GM19468 (cell line): ENCODE data around the gene FTL.
A peak's percentile ranks its signal among the peaks of the same experiment; 100 is the strongest.

Source experiments
- ATAC-seq: cut with Tn5 transposase; IDR thresholded peaks from one replicate; pipeline ENCODE4 v1.9.1; 2021; ENCODE audit warnings: mild to moderate bottlenecking, moderate library complexity, moderate number of reproducible peaks; ENCODE audit not compliant: unreplicated experiment; ENCODE audit errors: extremely low read depth

The FTL gene

DNA sequence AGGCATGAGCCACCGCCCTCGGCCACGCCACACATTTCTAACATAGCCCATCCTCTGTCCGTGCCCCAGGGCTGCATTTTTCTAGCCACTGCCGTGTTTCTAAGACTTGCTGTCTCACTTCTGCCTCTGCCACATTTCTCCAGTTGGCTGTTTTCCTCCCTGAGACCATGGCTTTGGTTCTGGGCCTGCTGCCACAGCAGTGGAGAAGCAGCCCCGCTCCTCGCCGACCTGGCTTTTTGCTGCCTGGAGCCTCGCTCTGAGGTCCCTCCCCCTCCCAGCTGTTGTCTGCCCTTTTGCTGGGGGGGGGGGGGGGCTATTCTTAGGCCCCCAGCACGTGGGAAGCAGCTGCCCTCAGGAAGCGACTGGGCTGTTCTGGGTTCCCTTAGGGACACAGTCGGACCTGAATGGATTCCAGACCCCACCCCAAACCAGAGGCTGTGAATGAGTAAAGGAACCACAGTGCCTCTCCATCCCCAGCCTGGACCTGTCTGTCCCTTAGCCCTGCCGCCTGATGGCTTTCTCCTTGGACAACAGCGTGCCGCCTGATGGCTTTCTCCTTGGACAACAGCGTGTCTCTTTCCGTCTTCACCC, 24.7 kb downstream of the FTL start:
- ATAC-seq = no peak

GRCh38 chr19:48990400-48990799, 25.3 kb downstream of the FTL start:
- no peak for ATAC-seq

- ATAC-seq = no peak
Observed at GRCh38 chr19:48991011-48991609, 26.0 kb downstream of the FTL start.

DNA sequence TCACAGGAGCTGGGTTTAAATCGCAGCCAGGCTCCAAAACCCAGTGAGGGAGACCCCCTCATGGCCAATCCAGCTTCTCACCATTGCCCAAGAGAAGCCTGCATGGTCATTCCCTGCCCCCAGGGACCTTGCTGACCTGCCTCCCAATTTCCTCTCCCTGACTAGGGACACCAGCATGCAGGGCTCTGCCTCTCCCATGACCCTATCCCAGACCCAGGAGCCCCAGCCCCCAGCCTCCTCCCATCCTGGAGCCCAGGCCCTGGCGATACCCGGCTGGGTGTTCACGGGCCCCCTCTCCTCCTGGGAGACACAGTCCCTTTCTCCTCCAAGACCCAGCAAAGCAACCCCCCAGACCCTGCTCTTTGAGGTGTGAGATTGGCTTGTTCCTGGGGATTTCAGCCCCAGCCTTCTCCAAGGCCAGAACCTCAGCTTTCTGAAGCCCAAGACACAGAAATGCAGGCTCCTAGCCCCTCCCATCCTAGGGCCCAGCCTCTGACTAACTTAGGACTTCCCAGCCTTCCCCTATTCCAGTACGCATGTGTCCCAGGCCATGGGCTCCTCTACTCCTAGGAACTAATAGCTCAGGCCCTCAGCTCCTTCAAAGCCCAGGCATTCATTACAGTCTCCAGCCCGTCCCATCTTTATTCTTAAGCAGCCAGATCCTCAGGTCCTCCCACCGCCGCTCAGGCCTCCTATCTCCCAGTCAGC, 26.9 kb downstream of the FTL start:
- ATAC-seq = no peak

GRCh38 chr19:48992581-48993174, 27.6 kb downstream of the FTL start:
- no peak for ATAC-seq

DNA sequence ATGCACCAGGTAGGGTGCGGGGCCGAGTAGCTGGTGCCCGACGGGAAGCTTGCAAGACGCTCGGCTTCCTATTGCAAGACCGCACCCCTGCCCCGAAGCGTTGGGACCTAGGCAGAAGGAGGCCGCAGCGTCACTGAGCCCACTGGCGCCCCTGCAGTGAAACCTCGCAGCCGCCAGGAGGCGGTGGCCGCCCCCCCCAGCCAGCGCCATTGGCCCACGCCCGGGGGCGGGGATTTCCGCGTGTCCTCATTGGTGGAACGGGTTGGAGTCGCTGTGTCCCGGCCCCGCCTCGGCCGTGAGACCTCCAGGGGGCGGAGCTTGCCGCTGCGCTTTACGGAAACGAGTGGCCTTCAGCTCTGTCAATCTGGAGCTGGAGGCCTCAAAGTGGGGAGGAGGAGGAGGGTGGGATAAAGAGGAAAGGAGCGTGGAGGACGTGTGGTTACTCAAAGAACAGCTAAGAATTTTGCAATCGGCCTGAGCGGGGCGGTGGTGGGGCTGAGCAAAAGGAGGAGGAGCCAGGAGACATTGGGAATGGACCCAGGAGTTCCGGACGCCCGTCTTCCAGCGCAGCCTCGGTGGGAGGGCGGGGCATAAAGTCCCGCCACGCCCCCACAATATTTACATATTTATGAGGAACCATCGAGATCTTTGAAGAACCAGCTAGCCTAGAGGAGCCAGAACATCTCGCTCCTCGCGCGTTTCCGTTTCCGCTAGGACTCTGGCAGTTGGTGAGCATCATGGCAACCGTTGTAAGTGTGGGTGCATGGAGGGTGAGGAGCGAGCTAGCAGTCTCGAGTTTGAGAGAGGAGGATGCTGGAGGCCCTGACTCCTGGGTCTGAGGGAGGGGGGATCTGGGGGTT, 28.3 kb downstream of the FTL start, which contains the start of the genes GYS1 and RUVBL2:
Gene GYS1, minus strand, starts transcription at position 135 of the 860 bp plus-strand sequence. CDS start 197 bp downstream, outside the sequence.
Gene RUVBL2, plus strand, starts transcription at position 713 of the 860 bp plus-strand sequence. Its CDS starts 25 bp downstream, at position 738.
- peak; percentile 67 for ATAC-seq

DNA sequence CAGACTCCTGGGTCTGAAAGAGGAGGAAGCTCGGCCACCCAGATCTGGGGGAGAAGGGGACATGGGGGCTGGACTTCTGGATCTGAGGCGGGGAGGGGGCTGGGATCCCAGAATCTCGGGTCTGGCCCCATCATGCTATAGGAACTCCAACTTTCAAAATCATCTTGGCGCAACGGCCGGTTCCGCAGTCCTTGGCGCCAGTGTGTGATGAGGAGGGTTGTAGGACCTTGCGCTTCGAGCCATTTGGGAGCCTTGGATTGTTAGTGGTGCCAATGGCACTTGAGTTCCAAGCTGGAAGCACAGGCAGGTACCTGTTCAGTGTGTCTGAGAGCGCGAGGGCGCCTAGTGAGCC, 28.9 kb downstream of the FTL start:
- ATAC-seq = no peak

DNA sequence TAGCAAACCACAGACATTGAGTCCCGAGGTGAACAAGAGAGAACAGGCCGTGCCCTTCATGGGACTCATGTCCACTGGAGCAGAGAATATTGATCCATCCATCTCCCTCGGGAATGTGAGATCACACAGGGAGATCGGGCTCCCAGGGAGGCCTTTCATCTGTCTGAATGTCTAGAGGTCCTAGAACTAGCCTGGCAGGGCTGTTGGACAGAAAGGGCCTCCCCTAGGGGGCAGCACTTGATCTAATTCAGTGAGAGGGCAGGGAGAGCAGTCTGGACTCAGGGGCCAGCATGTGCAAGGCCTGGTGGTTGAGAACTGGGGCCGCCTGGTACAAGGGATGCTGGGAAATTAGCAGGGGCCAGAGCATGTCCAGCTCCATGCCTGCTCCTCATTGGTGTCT, 32.9 kb downstream of the FTL start:
- no peak for ATAC-seq

DNA sequence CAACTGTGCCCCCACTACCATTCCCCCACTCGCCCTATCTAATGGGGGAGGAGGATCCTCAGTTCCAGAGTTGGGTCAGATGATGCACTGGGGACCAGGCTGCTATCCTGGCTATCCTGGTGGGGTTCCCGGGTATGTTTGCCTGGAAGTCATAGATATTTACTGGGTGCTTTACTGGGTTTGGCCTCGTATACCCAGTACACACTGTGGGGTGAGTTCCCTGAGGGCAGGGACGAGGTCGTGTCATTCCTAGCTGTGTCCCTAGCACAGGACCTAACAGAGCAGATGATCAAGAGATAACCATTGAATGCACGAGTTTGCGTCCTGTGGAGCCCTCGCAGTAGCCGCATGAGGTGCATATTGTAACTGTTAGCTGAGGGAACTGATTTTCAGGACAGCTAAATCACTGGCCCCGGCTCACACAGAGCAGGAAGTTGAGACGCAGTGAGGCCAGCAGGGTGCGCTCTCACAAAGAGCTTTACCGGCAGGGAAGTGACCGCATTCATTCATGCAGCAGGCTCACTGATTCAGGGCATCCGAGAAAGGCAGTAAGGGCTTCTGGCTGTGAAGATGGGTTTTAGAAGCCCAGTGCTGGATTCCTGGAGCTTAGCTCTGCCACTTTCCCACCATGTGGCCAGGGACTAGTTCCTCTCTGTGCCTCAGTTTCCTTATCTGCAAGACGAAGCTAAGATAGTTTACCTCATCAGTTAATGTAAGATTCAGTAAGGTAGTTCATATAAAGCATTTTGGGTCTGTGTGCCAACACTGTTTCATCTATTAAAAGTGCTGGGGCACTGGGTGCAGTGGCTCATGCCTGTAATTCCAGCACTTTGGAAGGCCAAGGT, 34.6 kb downstream of the FTL start:
- ATAC-seq = no peak

- ATAC-seq = no peak
Observed at GRCh38 chr19:49004133-49004532, 39.0 kb downstream of the FTL start.

DNA sequence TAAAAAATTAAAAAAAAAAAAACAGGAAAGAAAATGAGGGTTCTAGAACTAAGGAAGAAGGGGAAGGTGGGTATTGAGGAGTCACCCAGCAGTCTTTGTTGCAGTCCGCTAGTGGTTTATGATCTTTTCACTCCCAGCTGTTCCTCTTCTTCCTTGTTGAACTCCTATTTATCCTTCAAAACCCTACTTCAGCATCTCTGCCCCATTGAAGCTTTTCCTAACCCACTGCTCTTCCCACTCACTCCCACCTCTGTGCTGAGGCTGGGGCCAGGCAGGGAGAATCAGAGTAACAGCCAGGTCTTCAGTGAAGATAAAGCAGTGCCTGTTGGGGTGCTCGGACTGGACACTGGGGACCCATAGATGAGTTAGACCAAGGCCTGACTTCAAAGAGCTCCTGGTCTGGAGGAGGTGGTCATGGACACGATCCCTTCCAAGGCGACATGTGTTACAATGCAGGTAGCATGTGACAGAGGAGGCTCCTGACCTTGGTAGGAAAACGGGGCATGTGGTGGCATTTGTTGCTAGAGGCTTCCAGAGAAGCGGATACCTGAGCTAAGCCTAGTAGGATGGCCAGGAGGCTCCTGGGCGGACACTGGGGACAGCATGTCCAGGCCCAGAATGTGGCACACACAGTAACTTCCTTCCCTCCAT, 40.0 kb downstream of the FTL start:
- no peak for ATAC-seq

- ATAC-seq = no peak
Observed at GRCh38 chr19:49006905-49007304, 41.8 kb downstream of the FTL start.

DNA sequence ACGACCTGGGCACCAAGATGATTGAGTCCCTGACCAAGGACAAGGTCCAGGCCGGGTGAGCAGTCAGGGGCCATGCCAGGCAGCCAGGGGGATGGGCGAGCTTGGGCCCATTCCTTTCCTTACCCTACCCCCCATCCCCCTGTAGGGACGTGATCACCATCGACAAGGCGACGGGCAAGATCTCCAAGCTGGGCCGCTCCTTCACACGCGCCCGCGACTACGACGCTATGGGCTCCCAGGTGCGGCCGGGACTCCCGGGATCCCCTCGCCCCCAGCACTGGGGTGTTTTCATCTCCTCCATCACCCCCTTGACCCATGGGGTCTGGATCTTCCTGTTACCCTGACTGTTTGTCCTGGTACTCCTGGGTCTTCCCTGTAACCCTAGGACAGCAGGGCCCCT, 44.7 kb downstream of the FTL start:
- no peak for ATAC-seq

DNA sequence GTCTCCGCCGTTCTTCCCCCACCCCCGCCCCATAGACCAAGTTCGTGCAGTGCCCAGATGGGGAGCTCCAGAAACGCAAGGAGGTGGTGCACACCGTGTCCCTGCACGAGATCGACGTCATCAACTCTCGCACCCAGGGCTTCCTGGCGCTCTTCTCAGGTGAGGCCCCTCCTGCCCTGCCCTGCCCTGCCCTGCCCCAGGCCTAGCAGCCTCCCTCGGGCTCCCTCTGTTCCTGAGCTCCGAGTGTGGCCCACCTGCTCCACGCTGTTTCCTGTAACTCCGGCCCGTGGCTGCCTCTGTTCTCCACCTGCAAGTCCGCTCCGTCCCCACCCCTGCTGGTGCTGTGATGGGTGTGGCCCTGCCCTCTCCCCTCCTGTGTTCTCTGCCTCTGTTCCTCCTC, 45.3 kb downstream of the FTL start:
- no peak for ATAC-seq

DNA sequence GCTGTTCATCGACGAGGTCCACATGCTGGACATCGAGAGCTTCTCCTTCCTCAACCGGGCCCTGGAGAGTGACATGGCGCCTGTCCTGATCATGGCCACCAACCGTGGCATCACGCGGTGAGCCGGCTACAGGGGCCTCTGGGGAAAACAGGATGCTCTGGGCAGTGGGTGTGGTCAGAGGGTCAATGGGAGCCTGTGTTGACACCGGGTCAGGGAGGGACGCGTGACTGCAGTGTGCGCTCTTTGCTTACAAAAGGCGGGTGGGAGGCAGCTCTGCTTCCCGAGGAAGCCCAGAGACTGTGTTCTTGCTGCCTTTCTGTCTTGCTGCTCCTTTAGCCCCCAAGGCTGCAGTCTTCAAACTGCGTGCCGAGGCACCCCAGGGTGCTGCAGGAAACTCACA, 46.1 kb downstream of the FTL start:
- ATAC-seq = no peak

GRCh38 chr19:49014123-49014869, 49.2 kb downstream of the FTL start:
- ATAC-seq = no peak

DNA sequence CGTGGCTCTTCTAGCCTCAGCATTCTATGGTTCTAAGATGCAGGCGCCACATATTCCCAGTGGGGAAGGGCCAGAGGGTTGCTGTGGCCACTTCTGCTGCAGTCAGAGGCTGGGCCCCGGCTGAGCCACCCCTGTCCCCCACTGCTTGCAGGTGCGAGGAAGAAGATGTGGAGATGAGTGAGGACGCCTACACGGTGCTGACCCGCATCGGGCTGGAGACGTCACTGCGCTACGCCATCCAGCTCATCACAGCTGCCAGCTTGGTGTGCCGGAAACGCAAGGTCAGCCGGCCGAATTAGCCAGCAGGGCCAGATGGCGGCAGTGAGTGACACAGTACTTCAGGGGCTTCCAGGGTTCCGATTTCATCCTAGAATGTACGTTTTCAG, 49.8 kb downstream of the FTL start:
- ATAC-seq = no peak

- ATAC-seq = no peak
Observed at GRCh38 chr19:49016067-49016839, 51.1 kb downstream of the FTL start.
